OCI-LY7 (cell line): ENCODE measurements around the gene LDLRAD4.

ENCODE experiments used
- EZH2phosphoT487 ChIP-seq: fragments of 200-600 bp; sonication (generic); IDR thresholded peaks from 2 replicates; pipeline ENCODE4 v1.6.1; 2018; ENCODE audit warnings: low read depth, borderline replicate concordance, mild to moderate bottlenecking, mixed run types, antibody characterized with exemption, low read length, moderate library complexity, mixed read lengths
- TF ChIP-seq, protein P1 (sequence below): fragments of 200-600 bp; sonication (generic); conservative IDR thresholded peaks from 2 replicates; pipeline ENCODE4 v1.5.1; 2014; ENCODE audit warnings: mild to moderate bottlenecking, antibody characterized with exemption, low read length, moderate library complexity, mixed read lengths

GRCh38 chr18:13178197-13178596, 40.4 kb upstream of the LDLRAD4 start:
- TF ChIP-seq, protein P1, sequence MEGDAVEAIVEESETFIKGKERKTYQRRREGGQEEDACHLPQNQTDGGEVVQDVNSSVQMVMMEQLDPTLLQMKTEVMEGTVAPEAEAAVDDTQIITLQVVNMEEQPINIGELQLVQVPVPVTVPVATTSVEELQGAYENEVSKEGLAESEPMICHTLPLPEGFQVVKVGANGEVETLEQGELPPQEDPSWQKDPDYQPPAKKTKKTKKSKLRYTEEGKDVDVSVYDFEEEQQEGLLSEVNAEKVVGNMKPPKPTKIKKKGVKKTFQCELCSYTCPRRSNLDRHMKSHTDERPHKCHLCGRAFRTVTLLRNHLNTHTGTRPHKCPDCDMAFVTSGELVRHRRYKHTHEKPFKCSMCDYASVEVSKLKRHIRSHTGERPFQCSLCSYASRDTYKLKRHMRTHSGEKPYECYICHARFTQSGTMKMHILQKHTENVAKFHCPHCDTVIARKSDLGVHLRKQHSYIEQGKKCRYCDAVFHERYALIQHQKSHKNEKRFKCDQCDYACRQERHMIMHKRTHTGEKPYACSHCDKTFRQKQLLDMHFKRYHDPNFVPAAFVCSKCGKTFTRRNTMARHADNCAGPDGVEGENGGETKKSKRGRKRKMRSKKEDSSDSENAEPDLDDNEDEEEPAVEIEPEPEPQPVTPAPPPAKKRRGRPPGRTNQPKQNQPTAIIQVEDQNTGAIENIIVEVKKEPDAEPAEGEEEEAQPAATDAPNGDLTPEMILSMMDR, result no peak
- no peak for TF ChIP-seq EZH2phosphoT487
